Stimulated activated CD8-positive, alpha-beta memory T cell treated with anti-CD3 and anti-CD28 coated beads, Interleukin-4, amount 100 ng/mL, for 1 hour (primary cell): Measurements from ENCODE around the gene CSRP1.

Experiments used
- DNase-seq, 2 donors: peaks; one replicate each; pipeline ENCODE4 v3.0.0-alpha.2; 2020; ENCODE audit warnings: low read depth in 2 of 2, low spot score in 1 of 2

CSRP1 gene

GRCh38 chr1:201457508-201457960, 49.4 kb downstream of the CSRP1 start:
- no peak for DNase-seq

GRCh38 chr1:201456499-201457309, 50.2 kb downstream of the CSRP1 start:
- DNase-seq: no peak

- no peak for DNase-seq
Observed at GRCh38 chr1:201455098-201455497, 51.8 kb downstream of the CSRP1 start.

- no peak for DNase-seq
Observed at GRCh38 chr1:201454608-201455007, 52.3 kb downstream of the CSRP1 start.

GRCh38 chr1:201452866-201453265, 54.1 kb downstream of the CSRP1 start:
- no peak for DNase-seq

- DNase-seq: no peak
Observed at GRCh38 chr1:201450721-201451291, 56.1 kb downstream of the CSRP1 start.

GRCh38 chr1:201448990-201449389, 57.9 kb downstream of the CSRP1 start:
- DNase-seq: no peak

GRCh38 chr1:201447903-201448871, 58.7 kb downstream of the CSRP1 start:
- peak in 1 of 2 donors; percentile 30 for DNase-seq

- DNase-seq: no peak
Observed at GRCh38 chr1:201445310-201445709, 61.6 kb downstream of the CSRP1 start.

GRCh38 chr1:201444792-201445191, 62.1 kb downstream of the CSRP1 start:
- DNase-seq: no peak

GRCh38 chr1:201443747-201444146, 63.2 kb downstream of the CSRP1 start:
- no peak for DNase-seq

- DNase-seq: no peak
Observed at GRCh38 chr1:201436969-201437368, 70.0 kb downstream of the CSRP1 start.

GRCh38 chr1:201436393-201436792, 70.5 kb downstream of the CSRP1 start:
- no peak for DNase-seq

GRCh38 chr1:201434266-201434665, 72.7 kb downstream of the CSRP1 start:
- DNase-seq: no peak

- no peak for DNase-seq
Observed at GRCh38 chr1:201433609-201434008, 73.3 kb downstream of the CSRP1 start.
